Measurements from ENCODE around the gene TRIOBP. TPM values are rescaled to one million over a fixed set of nuclear protein-coding genes. Genes with fewer than 3 reads are reported as not detected.

The TRIOBP gene
- total RNA-seq (2022) (30.7 and 38.4 TPM in 2 replicates), Bru-seq, nascent RNA (percentile 56 among the genes with signal in this experiment), BruChase-seq, experiment 1, labeled RNA remaining after a 2-hour chase (percentile 52 among the genes with signal in this experiment), BruChase-seq, experiment 2, labeled RNA remaining after a 6-hour chase (percentile 57 among the genes with signal in this experiment)
- long read RNA-seq, transcript TRIOBP-205 (8 exons, 2,125 nt), result minor isoform, 8 of 113 reads
- long read RNA-seq, transcript TRIOBP-203 (14 exons, 2,324 nt), result major isoform, 54 of 113 reads
- long read RNA-seq, partial matches to known transcripts, result 11 of 113 reads
- long read RNA-seq, other reads (novel, unspliced or antisense), result 40 of 113 reads

GRCh38 chr22:37696657-37697537 lies at the start of gene TRIOBP:
TSS of gene TRIOBP (plus strand) at chr22:37697048. CDS start at chr22:37701366, 4,318 bp downstream.
- Histone ChIP-seq H3K36me3 (ENCODE audit: control insufficient read depth, insufficient read depth, low read length) (no peaks in the 10 kb centered on the region), H3K4me3 (ENCODE audit: low read depth, low read length) (peak within 1 kb of the TSS; percentile 20), H3K9me3 (no peaks in the 10 kb centered on the region), H3K27me3 (replicated peaks; ENCODE audit: control insufficient read depth, insufficient read depth, low read length) (no peaks in the 10 kb centered on the region), H3K4me1 (peaks cover 13% of the 10 kb centered on the region; the same call in 1 of the 2 replicates)
- Mint-ChIP-seq H3K36me3 (ENCODE audit: insufficient read depth, unreplicated experiment) (peaks cover 5% of the 10 kb centered on the region), H3K9me3 (ENCODE audit: unreplicated experiment) (no peaks in the 10 kb centered on the region), H3K27ac (ENCODE audit: unreplicated experiment) (peak within 1 kb of the TSS; percentile 62), H3K4me3 (ENCODE audit: unreplicated experiment) (peak within 1 kb of the TSS; percentile 55), H3K4me1 (ENCODE audit: low read depth, unreplicated experiment) (peaks cover 13% of the 10 kb centered on the region), H3K27me3 (ENCODE audit: insufficient read depth, unreplicated experiment) (no peaks in the 10 kb centered on the region)
- peak; percentile 51 to 80 for TF ChIP-seq CTCF (IDR thresholded peaks at IDR 0.05; ENCODE audit: insufficient read depth in 1 of 2, low read depth in 1 of 2, low read length in 1 of 2, severe bottlenecking in 1 of 2, unreplicated experiment in 1 of 2)
- DNase-seq, result peak; percentile 98
- ChIA-PET CTCF (interaction anchor here (0.6 to 3.1 kb wide), 7 partner anchors 9 to 84 kb away, joined by 3 to 24 read pairs (median 5); partner anchors contain the start of gene NOL12), POLR2A (interaction anchor here (0.7 kb wide), 1 partner anchor 108 kb away, joined by 3 read pairs; a partner anchor contains a TSS)
- no TSS peak for BruUV-seq (replicated peaks)
- intact Hi-C loops (cut with micrococcal nuclease; ENCODE audit: unreplicated experiment), result loop anchor here (1.0 to 2.0 kb wide), 3 partner anchors 11 to 54 kb away; partner anchors contain the start of gene NOL12

- Histone ChIP-seq H3K9me3 (no peaks in the 10 kb centered on the region), H3K4me3 (ENCODE audit: low read depth, low read length) (no peak overlapping the region), H3K4me1 (no peaks in the 10 kb centered on the region), H3K27me3 (replicated peaks; ENCODE audit: control insufficient read depth, insufficient read depth, low read length) (no peaks in the 10 kb centered on the region), H3K36me3 (ENCODE audit: control insufficient read depth, insufficient read depth, low read length) (no peaks in the 10 kb centered on the region; the same call in none of the 2 replicates)
- TF ChIP-seq CTCF (IDR thresholded peaks at IDR 0.05; ENCODE audit: insufficient read depth in 1 of 2, low read depth in 1 of 2, low read length in 1 of 2, severe bottlenecking in 1 of 2, unreplicated experiment in 1 of 2), result no peak
- peaks cover 33% of the 10 kb centered on the region for H3K36me3 Mint-ChIP-seq (ENCODE audit: insufficient read depth, unreplicated experiment)
- no peak overlapping the region for H3K4me3 Mint-ChIP-seq (ENCODE audit: unreplicated experiment)
- no peak for DNase-seq
- no peaks in the 10 kb centered on the region for H3K9me3 Mint-ChIP-seq (ENCODE audit: unreplicated experiment)
- H3K4me1 Mint-ChIP-seq (ENCODE audit: low read depth, unreplicated experiment), result peaks cover 6% of the 10 kb centered on the region
- CTCF ChIA-PET, result no interaction called here
- no TSS peak for BruUV-seq (replicated peaks)
- no peak overlapping the region for H3K27ac Mint-ChIP-seq (ENCODE audit: unreplicated experiment)
- intact Hi-C loops (cut with micrococcal nuclease; ENCODE audit: unreplicated experiment), result no loop called here
- POLR2A ChIA-PET, result no interaction called here
- H3K27me3 Mint-ChIP-seq (ENCODE audit: insufficient read depth, unreplicated experiment), result no peaks in the 10 kb centered on the region
Measured at GRCh38 chr22:37647317-37647716, 49.5 kb upstream of the TRIOBP start.

- H3K9me3 Mint-ChIP-seq (ENCODE audit: unreplicated experiment), result no peaks in the 10 kb centered on the region
- TF ChIP-seq CTCF (IDR thresholded peaks at IDR 0.05; ENCODE audit: insufficient read depth in 1 of 2, low read depth in 1 of 2, low read length in 1 of 2, severe bottlenecking in 1 of 2, unreplicated experiment in 1 of 2), result no peak
- intact Hi-C loops (cut with micrococcal nuclease; ENCODE audit: unreplicated experiment), result no loop called here
- H3K4me3 Mint-ChIP-seq (ENCODE audit: unreplicated experiment), result no peak overlapping the region
- no peak overlapping the region for H3K4me3 ChIP-seq (ENCODE audit: low read depth, low read length)
- no peaks in the 10 kb centered on the region for H3K27me3 Mint-ChIP-seq (ENCODE audit: insufficient read depth, unreplicated experiment)
- no peaks in the 10 kb centered on the region; the same call in none of the 2 replicates for H3K36me3 ChIP-seq (ENCODE audit: control insufficient read depth, insufficient read depth, low read length)
- peaks cover 6% of the 10 kb centered on the region for H3K4me1 Mint-ChIP-seq (ENCODE audit: low read depth, unreplicated experiment)
- no peaks in the 10 kb centered on the region for H3K4me1 ChIP-seq
- no TSS peak for BruUV-seq (replicated peaks)
- no peaks in the 10 kb centered on the region for H3K27me3 ChIP-seq (replicated peaks; ENCODE audit: control insufficient read depth, insufficient read depth, low read length)
- ChIA-PET CTCF (no interaction called here), POLR2A (no interaction called here)
- no peak for DNase-seq
- no peaks in the 10 kb centered on the region for H3K9me3 ChIP-seq
- no peak overlapping the region for H3K27ac Mint-ChIP-seq (ENCODE audit: unreplicated experiment)
- peaks cover 37% of the 10 kb centered on the region for H3K36me3 Mint-ChIP-seq (ENCODE audit: insufficient read depth, unreplicated experiment)
Measured at GRCh38 chr22:37647928-37648327, 48.9 kb upstream of the TRIOBP start.

Measured in Caco-2 (cell line).